ENCODE results near the gene GRPEL2.

Gene GRPEL2

GRCh38 chr5:149317281-149318048, 27.8 kb upstream of the GRPEL2 start:
- peak in 1 of 2 donors; percentile 10 for DNase-seq (ENCODE audit: low read depth in 1 of 2, low spot score in 1 of 2)

GRCh38 chr5:149319174-149319573, 26.1 kb upstream of the GRPEL2 start:
- no peak for DNase-seq (ENCODE audit: low read depth in 1 of 2, low spot score in 1 of 2)

GRCh38 chr5:149320791-149321330, 24.4 kb upstream of the GRPEL2 start:
- DNase-seq (ENCODE audit: low read depth in 1 of 2, low spot score in 1 of 2), result no peak

- no peak for DNase-seq (ENCODE audit: low read depth in 1 of 2, low spot score in 1 of 2)
These were observed 22.8 kb upstream of the GRPEL2 start for GRCh38 chr5:149322518-149322917.

- no peak for DNase-seq (ENCODE audit: low read depth in 1 of 2, low spot score in 1 of 2)
These were observed 22.1 kb upstream of the GRPEL2 start for GRCh38 chr5:149323210-149323609.

GRCh38 chr5:149323621-149324205, 21.6 kb upstream of the GRPEL2 start:
- no peak for DNase-seq (ENCODE audit: low read depth in 1 of 2, low spot score in 1 of 2)

GRCh38 chr5:149324641-149325040, 20.7 kb upstream of the GRPEL2 start:
- DNase-seq (ENCODE audit: low read depth in 1 of 2, low spot score in 1 of 2), result no peak

- DNase-seq (ENCODE audit: low read depth in 1 of 2, low spot score in 1 of 2), result no peak
These were observed 20.0 kb upstream of the GRPEL2 start for GRCh38 chr5:149325166-149325735.

GRCh38 chr5:149325894-149326293, 19.4 kb upstream of the GRPEL2 start:
- no peak for DNase-seq (ENCODE audit: low read depth in 1 of 2, low spot score in 1 of 2)

GRCh38 chr5:149326611-149327010, 18.7 kb upstream of the GRPEL2 start:
- DNase-seq (ENCODE audit: low read depth in 1 of 2, low spot score in 1 of 2), result no peak

GRCh38 chr5:149328177-149328576, 17.1 kb upstream of the GRPEL2 start:
- DNase-seq (ENCODE audit: low read depth in 1 of 2, low spot score in 1 of 2), result no peak

GRCh38 chr5:149333711-149334443, 11.4 kb upstream of the GRPEL2 start:
- DNase-seq (ENCODE audit: low read depth in 1 of 2, low spot score in 1 of 2), result no peak

- no peak for DNase-seq (ENCODE audit: low read depth in 1 of 2, low spot score in 1 of 2)
These were observed 7.6 kb upstream of the GRPEL2 start for GRCh38 chr5:149337736-149338135.

GRCh38 chr5:149338364-149338763, 6.9 kb upstream of the GRPEL2 start:
- DNase-seq (ENCODE audit: low read depth in 1 of 2, low spot score in 1 of 2), result no peak

- DNase-seq (ENCODE audit: low read depth in 1 of 2, low spot score in 1 of 2), result no peak
These were observed 4.4 kb upstream of the GRPEL2 start for GRCh38 chr5:149340920-149341319.

- no peak for DNase-seq (ENCODE audit: low read depth in 1 of 2, low spot score in 1 of 2)
These were observed 3.4 kb upstream of the GRPEL2 start for GRCh38 chr5:149341876-149342275.

GRCh38 chr5:149344151-149344550, 1.1 kb upstream of the GRPEL2 start:
- no peak for DNase-seq (ENCODE audit: low read depth in 1 of 2, low spot score in 1 of 2)

- no peak for DNase-seq (ENCODE audit: low read depth in 1 of 2, low spot score in 1 of 2)
These were observed 558 bp downstream of the GRPEL2 start for GRCh38 chr5:149345892-149346222.

GRCh38 chr5:149348518-149348917, 3.2 kb downstream of the GRPEL2 start:
- DNase-seq (ENCODE audit: low read depth in 1 of 2, low spot score in 1 of 2), result no peak

GRCh38 chr5:149349382-149349781, 4.1 kb downstream of the GRPEL2 start:
- no peak for DNase-seq (ENCODE audit: low read depth in 1 of 2, low spot score in 1 of 2)

GRCh38 chr5:149352169-149352568, 6.9 kb downstream of the GRPEL2 start:
- DNase-seq (ENCODE audit: low read depth in 1 of 2, low spot score in 1 of 2), result no peak

- no peak for DNase-seq (ENCODE audit: low read depth in 1 of 2, low spot score in 1 of 2)
These were observed 8.6 kb downstream of the GRPEL2 start for GRCh38 chr5:149353911-149354310.
